HG02610 (cell line): ENCODE results near the gene ACSS3.
"Not testable (repeated sequence)": the region's sequence is repeated elsewhere in the genome, so short reads cannot be mapped to it uniquely, and the experiment has no call there.

Experiments used
- ATAC-seq: cut with Tn5 transposase; IDR thresholded peaks from one replicate; pipeline ENCODE4 v1.9.1; 2021; ENCODE audit warnings: mild to moderate bottlenecking, moderate library complexity; ENCODE audit not compliant: unreplicated experiment

The ACSS3 gene

GRCh38 chr12:81166790-81167189 is 88.9 kb downstream of the ACSS3 start:
- no peak for ATAC-seq

DNA sequence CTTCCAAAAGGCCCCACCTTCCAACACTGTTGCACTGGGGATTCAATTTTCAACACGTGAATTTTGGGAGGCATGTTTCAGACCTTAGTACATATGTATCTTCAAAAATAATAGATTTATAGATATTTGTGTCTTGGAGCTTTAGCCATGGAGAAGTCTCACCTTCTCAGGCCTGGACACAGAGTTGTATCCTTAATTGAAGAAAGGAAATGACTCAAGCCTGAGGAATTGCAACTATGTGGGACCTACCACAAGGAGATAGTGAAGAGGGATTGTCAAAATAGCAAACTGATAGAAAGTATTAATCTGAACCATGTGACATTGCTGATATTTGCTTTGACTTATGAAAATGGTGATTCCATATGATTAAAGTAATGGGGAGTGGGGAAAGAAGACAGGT is 89.8 kb downstream of the ACSS3 start:
- no peak for ATAC-seq

- no peak for ATAC-seq
Measured at GRCh38 chr12:81168445-81168844, 90.6 kb downstream of the ACSS3 start.

- no peak for ATAC-seq
Measured at GRCh38 chr12:81170072-81170471, 92.2 kb downstream of the ACSS3 start.

DNA sequence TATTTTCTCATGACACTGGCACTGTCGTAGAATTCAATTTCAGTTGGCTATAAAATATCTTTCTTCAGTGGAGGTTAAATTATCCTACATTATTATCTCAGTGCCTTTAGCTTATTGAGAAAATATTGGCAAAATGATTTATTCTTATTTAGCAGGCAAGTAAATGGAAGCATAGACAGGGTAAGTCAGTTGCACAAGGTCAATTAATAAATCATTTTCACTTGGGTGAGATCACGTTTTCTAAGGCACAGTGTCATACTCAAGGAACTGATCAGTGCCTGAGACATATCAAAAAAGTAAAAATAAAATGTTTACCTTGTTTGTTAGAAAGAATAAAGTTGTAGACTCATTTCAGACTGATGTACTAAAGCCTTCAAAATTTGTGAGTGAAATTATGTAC is 95.0 kb downstream of the ACSS3 start:
- ATAC-seq = no peak

GRCh38 chr12:81174664-81175063 is 96.8 kb downstream of the ACSS3 start:
- no peak for ATAC-seq

DNA sequence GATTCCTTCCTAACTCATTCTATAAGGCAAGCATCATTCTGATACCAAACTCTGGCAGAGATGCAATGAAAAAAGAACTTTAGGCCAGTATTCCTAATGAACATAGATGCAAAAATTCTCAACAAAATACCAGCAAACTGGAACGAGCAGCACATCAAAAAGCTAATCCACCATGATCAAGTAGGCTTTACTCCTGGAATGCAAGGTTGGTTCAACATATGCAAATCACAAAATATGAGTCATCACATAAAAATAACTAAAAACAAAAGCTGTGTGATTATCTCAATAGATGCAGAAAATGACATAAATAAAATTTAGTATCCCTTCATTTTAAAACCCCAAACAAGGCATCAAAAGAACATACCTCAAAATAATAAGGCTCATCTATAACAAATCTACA is 98.9 kb downstream of the ACSS3 start:
- ATAC-seq = no peak

DNA sequence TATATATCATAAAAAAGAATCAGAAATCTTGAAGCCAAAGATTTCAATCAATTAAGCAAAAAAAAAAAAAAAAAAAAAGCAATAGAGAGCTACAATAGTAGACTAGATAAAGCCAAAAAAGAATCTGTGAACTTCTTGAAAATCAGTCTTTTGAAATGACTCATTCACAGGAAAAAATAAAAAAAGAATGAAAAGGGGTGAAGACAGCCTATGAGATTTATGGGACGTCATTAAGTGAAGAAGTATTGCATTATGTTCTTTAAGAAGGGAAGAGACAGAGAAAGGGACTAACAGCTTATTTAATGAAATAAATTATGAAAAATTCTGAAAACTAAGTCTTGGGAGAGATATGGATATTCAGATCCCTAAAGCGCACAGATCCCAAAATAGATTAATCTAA is 103.8 kb downstream of the ACSS3 start:
- no peak for ATAC-seq

GRCh38 chr12:81187686-81188085 is 109.8 kb downstream of the ACSS3 start:
- ATAC-seq = no peak

GRCh38 chr12:81196595-81196994 is 118.7 kb downstream of the ACSS3 start:
- ATAC-seq = no peak

DNA sequence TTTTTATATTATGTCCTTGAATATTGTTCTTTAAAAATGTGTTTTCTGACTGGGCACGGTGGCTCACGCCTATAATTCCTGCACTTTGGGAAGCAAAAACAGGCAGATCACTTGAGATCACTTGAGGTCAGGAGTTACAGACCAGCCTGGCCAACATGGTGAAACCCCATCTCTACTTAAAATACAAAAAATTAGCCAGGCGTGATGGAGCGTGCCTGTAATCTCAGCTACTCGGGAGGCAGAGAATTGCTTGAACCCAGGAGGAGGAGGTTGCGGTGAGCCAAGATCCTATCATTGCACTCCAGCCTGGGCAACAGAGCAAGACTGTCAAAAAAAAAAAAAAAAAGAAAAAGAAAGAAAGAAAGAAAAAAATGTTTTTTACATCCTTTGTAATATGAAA is 122.7 kb downstream of the ACSS3 start:
- ATAC-seq = not testable (repeated sequence)

DNA sequence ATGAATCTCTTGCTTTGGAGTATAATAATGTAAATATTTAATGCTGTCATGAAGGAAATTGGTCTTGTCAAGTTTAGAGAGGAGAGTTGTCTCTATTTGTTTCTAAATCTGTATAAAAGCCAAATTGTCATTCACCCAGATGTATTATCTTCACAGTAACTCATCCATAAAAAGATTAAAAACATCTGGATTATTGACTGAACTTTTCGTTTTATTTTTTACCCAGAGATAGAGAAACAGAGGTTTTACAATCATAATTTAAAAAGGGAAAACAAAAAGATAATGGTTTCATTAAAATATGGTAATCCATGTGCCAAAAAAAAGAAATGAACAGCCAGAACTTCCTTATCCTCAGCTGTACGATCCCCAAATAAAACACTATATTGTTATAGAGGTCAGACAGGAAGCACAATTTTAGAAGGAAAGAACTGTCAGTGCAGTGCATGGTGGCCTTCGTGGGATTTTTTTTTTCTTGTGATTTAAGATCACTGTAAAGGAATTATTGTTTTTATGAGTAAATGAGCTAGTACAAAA is 125.9 kb downstream of the ACSS3 start:
- ATAC-seq = no peak

GRCh38 chr12:81205416-81205815 is 127.5 kb downstream of the ACSS3 start:
- no peak for ATAC-seq

- no peak for ATAC-seq
Measured at GRCh38 chr12:81206429-81206828, 128.6 kb downstream of the ACSS3 start.

GRCh38 chr12:81207173-81207572 is 129.3 kb downstream of the ACSS3 start:
- no peak for ATAC-seq

DNA sequence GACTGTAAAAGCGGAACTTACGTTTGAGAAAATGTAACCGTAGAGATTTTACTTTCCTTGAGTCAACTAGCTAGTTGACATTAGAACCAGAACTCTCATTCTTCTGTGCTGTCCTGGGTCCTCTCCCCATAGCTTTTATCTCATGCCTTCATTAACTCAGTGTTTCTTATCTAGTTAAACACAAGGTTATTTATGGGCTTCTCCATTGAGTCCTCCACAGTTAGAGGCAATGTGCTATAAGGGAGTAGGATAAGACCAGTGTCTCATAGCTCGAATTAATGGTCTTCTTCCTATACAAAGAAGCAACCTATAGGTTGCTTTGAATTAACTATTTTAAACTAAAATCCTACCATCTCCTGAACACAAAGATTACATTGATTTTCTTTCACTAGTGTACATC is 129.8 kb downstream of the ACSS3 start:
- no peak for ATAC-seq

DNA sequence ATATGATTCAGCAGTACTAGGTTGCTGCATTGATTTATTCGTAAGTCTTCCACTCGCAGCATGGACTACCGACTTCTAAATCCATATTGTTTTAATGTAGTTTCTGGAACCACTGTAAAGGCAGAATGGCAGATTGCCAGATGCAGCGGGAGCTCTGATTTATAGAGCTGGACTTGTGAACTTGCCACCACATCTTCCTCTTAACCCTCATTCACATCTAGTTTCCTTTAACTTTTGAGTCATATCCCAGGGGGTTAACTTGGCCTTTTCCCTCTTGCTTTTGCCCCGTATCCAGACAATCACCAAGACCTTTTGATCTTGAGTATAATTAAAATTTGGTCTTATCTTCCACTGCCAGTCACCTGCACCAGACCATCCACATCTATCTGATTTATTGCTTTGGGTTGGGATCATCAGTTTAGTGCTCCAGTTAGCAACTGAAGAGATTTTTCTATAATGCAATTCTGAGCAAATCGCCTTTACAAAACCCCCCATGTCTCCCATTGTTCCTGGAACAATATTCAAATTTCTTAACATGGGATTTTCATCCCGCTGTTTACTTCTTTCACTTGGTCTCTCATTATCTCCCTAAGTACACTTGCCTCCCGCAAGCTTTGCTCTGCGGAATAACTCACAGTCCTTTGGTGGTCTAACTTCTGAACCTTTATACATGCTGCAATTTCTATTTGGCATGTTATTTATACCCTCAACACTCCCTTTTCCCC is 130.5 kb downstream of the ACSS3 start:
- ATAC-seq = no peak

GRCh38 chr12:81209012-81209411 is 131.1 kb downstream of the ACSS3 start:
- ATAC-seq = no peak

DNA sequence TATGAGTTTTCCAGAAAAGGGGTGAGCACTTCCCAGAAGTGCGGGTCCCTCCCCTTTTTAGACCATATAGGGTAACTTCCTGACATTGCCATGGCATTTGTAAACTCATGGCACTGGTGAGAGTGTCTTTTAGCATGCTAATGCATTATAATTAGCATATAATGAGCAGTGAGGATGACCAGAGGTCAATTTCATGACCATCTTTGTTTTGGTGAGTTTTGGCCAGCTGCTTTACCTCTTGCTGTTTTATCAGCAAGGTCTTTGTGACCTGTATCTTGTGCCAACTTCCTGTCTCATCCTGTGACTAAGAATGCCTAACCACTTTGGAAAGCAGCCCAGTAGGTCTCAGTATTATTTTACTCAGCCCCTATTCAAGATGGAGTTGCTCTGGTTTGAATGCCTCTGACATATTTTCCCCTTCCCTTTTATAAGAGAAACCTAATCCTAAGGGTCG is 131.9 kb downstream of the ACSS3 start:
- not testable (repeated sequence) for ATAC-seq

- ATAC-seq = no peak
Measured at GRCh38 chr12:81211306-81211705, 133.4 kb downstream of the ACSS3 start.

DNA sequence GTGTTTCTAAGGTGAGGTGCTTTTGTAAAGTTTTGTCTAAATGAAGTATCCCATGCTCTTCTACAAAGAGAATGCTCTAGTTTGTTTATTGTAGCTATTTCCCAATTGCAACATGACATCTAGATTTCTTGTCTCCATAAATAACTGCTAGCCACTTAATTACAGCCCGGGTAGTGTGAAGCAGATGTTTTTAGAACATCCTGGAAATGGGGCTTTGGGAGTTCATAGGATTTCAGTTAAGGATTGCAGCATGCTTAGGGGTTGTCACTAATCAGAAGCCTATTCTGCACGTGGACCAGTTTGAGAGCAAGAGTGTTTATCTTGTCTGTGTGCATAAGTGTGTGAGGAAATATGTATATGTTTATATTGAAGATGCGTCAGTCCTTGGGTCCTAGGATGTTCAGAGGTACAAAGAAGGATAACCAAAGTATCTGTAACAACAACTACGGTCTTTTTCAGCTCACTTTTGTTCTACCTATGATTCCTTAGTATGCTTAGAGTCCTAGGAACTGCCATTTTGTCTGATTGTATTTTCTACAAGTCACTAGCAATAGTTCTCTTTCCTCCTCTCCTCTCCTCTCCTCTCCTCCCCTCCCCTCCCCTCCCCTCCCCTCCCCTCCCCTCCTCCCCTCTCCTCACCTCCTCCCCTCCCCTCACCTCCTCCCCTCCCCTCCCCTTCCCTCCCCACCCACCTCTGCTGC is 135.3 kb downstream of the ACSS3 start:
- ATAC-seq = no peak

DNA sequence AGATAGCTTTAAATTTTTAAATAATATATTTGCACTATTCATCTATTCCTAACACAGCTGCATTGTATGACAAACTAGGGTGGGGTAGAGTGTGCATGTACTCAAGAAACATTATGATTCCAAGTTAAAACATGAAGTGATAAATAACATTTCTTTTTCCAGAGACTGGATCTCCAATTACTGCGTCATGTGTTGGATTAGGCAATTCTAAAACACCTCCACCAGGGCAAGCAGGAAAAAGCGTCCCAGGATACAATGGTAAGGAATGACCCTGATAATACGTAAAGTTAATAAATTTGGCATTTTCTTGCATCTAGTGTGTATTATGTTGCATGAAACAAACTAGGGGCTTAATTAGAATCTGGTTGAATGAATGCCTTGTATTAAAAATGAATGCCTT is 138.9 kb downstream of the ACSS3 start:
- no peak for ATAC-seq
